OCI-LY7 (cell line): ENCODE data around the gene MIA3. TPM values are rescaled to one million over a fixed set of nuclear protein-coding genes. Genes with fewer than 3 reads are reported as not detected.
"Not testable (repeated sequence)": the region's sequence is repeated elsewhere in the genome, so short reads cannot be mapped to it uniquely, and the experiment has no call there.

Experiments used
- BruUV-seq: library from RNA; stranded (reverse); fragments of 400-500 nt; replicated peaks from 2 replicates; lab custom pipeline; 2021; lab: Mats Ljungman, UMichigan
- CTCF ChIA-PET: fragments of 300-600 bp; sonication (Branson Sonifier 250); formaldehyde crosslinking; loops from one replicate; lab custom pipeline; 2022; ENCODE audit warnings: antibody characterized with exemption; ENCODE audit not compliant: unreplicated experiment; lab: Charles Lee
- POLR2A ChIA-PET: fragments of 300-600 bp; sonication (Branson Sonifier 250); formaldehyde crosslinking; loops from one replicate; lab custom pipeline; 2022; ENCODE audit warnings: antibody characterized with exemption; lab: Charles Lee
- DNase-seq: peaks from one replicate; pipeline ENCODE4 v3.0.0-alpha.2; 2015; ENCODE audit warnings: low spot score
- H2AFZ ChIP-seq: fragments of 200-600 bp; sonication (generic), shearing (Covaris generic); 2 replicates; pipeline ENCODE4 v1.6.1; 2014; ENCODE audit warnings: mild to moderate bottlenecking, antibody characterized with exemption, low read length, moderate library complexity
- H3K27ac ChIP-seq: fragments of 200-600 bp; sonication (generic); 2 replicates; pipeline ENCODE4 v1.5.1; 2014; ENCODE audit warnings: mixed run types, low read depth, mild to moderate bottlenecking, moderate library complexity, low read length, inconsistent platforms; ENCODE audit not compliant: poor library complexity, severe bottlenecking
- H3K36me3 ChIP-seq: fragments of 200-600 bp; sonication (generic); 2 replicates; pipeline ENCODE4 v1.6.1; 2014; ENCODE audit warnings: mild to moderate bottlenecking, antibody characterized with exemption, low read length, moderate library complexity, mixed read lengths; ENCODE audit not compliant: insufficient read depth
- H3K4me1 ChIP-seq: fragments of 200-600 bp; sonication (generic); 2 replicates; pipeline ENCODE4 v1.5.1; 2014; ENCODE audit warnings: mild to moderate bottlenecking, low read length; ENCODE audit not compliant: insufficient read depth, poor library complexity, severe bottlenecking
- H3K4me2 ChIP-seq: fragments of 200-600 bp; sonication (generic); 2 replicates; pipeline ENCODE4 v1.6.1; 2014; ENCODE audit warnings: mild to moderate bottlenecking, low read length
- H3K4me3 ChIP-seq: fragments of 200-600 bp; sonication (generic); 2 replicates; pipeline ENCODE4 v1.5.1; 2014; ENCODE audit warnings: mild to moderate bottlenecking, low read depth, low read length; ENCODE audit not compliant: poor library complexity, severe bottlenecking
- H3K79me2 ChIP-seq: fragments of 200-600 bp; sonication (generic); 2 replicates; pipeline ENCODE4 v1.6.1; 2016; ENCODE audit warnings: low read depth, mild to moderate bottlenecking, low read length, moderate library complexity, mixed read lengths; ENCODE audit not compliant: insufficient read depth
- H3K9me2 ChIP-seq: fragments of 200-600 bp; sonication (generic); 2 replicates; pipeline ENCODE4 v1.6.1; 2016; ENCODE audit warnings: mild to moderate bottlenecking, low read length, mixed read lengths; ENCODE audit not compliant: insufficient read depth
- H3K9me3 ChIP-seq: fragments of 200-600 bp; sonication (generic); 2 replicates; pipeline ENCODE4 v1.6.1; 2014; ENCODE audit warnings: mild to moderate bottlenecking, mixed run types, low read length, mixed read lengths
- H4K20me1 ChIP-seq: fragments of 200-600 bp; sonication (generic); 2 replicates; pipeline ENCODE4 v1.6.1; 2014; ENCODE audit warnings: mild to moderate bottlenecking, antibody characterized with exemption, low read length, moderate library complexity, mixed read lengths; ENCODE audit not compliant: insufficient read depth
- EZH2phosphoT487 ChIP-seq: fragments of 200-600 bp; sonication (generic); IDR thresholded peaks from 2 replicates; pipeline ENCODE4 v1.6.1; 2018; ENCODE audit warnings: low read depth, borderline replicate concordance, mild to moderate bottlenecking, mixed run types, antibody characterized with exemption, low read length, moderate library complexity, mixed read lengths
- intact Hi-C: fragments of 100-400 bp; cut with micrococcal nuclease; formaldehyde crosslinking; loops from one replicate; pipeline ENCODE4 v1.10.0; 2022; ENCODE audit not compliant: unreplicated experiment
- total RNA-seq, 2 experiments: library from RNA; depleted of rRNA in 1 of 2; stranded (reverse); fragments of >200 nt in 1 of 2; shearing (Covaris generic) in 1 of 2; gene quantifications; 2 replicates each; pipeline ENCODE4 v1.2.3, GENCODE V29; 2014 to 2022
- TF ChIP-seq, protein P1 (sequence below): fragments of 200-600 bp; sonication (generic); conservative IDR thresholded peaks from 2 replicates; pipeline ENCODE4 v1.5.1; 2014; ENCODE audit warnings: mild to moderate bottlenecking, antibody characterized with exemption, low read length, moderate library complexity, mixed read lengths

MIA3 gene
- total RNA-seq, 2 experiments from 2014 or later, result 23.5 to 57.1 TPM

DNA sequence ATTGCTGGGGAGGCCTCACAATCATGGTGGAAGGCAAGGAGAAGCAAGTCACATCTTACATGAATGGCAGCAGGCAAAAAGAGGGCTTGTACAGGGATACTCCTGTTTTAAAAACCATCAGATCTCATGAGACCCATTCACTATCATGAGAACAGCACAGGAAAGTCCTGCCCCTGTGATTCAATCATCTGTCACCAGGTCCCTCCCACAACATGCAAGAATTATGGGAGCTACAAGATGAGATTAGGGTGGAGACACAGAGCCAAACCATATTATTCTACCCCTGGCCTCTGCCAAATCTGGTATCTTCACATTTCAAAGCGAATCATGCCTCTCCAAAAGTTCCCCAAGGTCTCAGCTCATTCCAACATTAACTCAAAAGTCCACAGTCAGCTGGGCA is 11.1 kb upstream of the MIA3 start:
- H3K9me2 ChIP-seq, result no peaks in the 10 kb centered on the region
- H4K20me1 ChIP-seq, result no peaks in the 10 kb centered on the region
- H3K9me3 ChIP-seq, result no peaks in the 10 kb centered on the region
- H3K79me2 ChIP-seq, result no peaks in the 10 kb centered on the region
- ChIA-PET CTCF (interaction anchor here (0.6 kb wide), 1 partner anchor 17 kb away, joined by 4 read pairs; the partner anchor contains the start of gene TAF1A), POLR2A (interaction anchor here (0.7 to 1.0 kb wide), 2 partner anchors 13 to 35 kb away, joined by 3 to 4 read pairs; no protein-coding TSS in a partner anchor)
- no peaks in the 10 kb centered on the region for H3K4me1 ChIP-seq
- BruUV-seq, result no TSS peak
- intact Hi-C loops, result no loop called here
- H3K36me3 ChIP-seq, result no peaks in the 10 kb centered on the region
- no peak overlapping the region for H3K4me2 ChIP-seq
- DNase-seq, result no peak
- H2AFZ ChIP-seq, result no peak overlapping the region
- H3K27ac ChIP-seq, result no peak overlapping the region
- no peak overlapping the region for H3K4me3 ChIP-seq
- TF ChIP-seq, protein P1, sequence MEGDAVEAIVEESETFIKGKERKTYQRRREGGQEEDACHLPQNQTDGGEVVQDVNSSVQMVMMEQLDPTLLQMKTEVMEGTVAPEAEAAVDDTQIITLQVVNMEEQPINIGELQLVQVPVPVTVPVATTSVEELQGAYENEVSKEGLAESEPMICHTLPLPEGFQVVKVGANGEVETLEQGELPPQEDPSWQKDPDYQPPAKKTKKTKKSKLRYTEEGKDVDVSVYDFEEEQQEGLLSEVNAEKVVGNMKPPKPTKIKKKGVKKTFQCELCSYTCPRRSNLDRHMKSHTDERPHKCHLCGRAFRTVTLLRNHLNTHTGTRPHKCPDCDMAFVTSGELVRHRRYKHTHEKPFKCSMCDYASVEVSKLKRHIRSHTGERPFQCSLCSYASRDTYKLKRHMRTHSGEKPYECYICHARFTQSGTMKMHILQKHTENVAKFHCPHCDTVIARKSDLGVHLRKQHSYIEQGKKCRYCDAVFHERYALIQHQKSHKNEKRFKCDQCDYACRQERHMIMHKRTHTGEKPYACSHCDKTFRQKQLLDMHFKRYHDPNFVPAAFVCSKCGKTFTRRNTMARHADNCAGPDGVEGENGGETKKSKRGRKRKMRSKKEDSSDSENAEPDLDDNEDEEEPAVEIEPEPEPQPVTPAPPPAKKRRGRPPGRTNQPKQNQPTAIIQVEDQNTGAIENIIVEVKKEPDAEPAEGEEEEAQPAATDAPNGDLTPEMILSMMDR, result no peak
- no peak for TF ChIP-seq EZH2phosphoT487

DNA sequence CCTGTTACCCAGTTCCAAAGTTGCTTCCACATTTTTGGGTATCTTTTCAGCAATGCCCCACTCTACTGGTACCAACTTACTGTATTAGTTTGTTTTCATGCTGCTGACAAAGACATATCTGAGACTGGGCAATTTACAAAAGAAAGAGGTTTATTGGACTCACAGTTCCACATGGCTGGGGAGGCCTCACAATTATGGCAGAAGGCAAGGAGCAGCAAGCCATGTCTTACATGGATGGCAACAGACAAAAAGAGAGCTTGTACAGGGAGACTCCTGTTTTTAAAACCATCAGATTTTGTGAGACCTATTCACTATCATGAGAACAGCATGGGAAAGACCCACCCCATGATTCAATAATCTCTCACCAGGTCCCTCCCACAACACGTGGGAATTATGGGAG is 8.8 kb upstream of the MIA3 start:
- POLR2A ChIA-PET, result interaction anchor here (0.6 to 1.1 kb wide), 2 partner anchors 20 to 51 kb away, joined by 4 to 6 read pairs; partner anchors contain the start of gene TAF1A
- BruUV-seq, H3K79me2 ChIP-seq, H3K27ac ChIP-seq, H3K9me3 ChIP-seq, H2AFZ ChIP-seq, H3K4me2 ChIP-seq, H3K4me3 ChIP-seq, H3K4me1 ChIP-seq, DNase-seq, H3K9me2 ChIP-seq, intact Hi-C loops, CTCF ChIA-PET, H4K20me1 ChIP-seq, H3K36me3 ChIP-seq: not testable (repeated sequence)

DNA sequence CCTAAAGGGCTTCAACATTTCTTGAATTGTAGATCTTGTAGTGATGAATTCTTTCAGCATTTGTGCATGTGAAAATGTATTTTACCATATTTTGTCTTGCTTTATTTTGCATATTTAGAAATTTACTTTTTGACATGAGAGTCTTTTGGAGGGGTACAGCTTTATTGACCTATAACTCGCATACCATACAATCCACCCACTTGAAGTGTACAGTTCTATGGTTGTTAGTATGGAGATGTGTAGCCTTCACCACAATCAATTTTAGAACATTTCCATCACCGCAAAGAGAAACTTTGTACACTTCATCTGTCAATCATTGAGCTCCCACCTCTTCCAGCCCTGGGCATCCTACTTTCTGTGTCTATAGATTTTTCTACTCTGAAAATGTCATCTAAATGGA is 7.2 kb upstream of the MIA3 start:
- TF ChIP-seq, protein P1, result no peak
- no peak for TF ChIP-seq EZH2phosphoT487
- Histone ChIP-seq H3K4me2 (no peak overlapping the region), H3K36me3 (no peaks in the 10 kb centered on the region), H3K9me2 (no peaks in the 10 kb centered on the region), H4K20me1 (no peaks in the 10 kb centered on the region), H3K9me3 (no peaks in the 10 kb centered on the region), H3K4me3 (no peak overlapping the region), H2AFZ (no peak overlapping the region), H3K79me2 (no peaks in the 10 kb centered on the region), H3K27ac (no peak overlapping the region), H3K4me1 (no peaks in the 10 kb centered on the region)
- intact Hi-C loops, result no loop called here
- POLR2A ChIA-PET, result interaction anchor here (0.7 to 1.0 kb wide), 2 partner anchors 10 to 14 kb away, joined by 3 read pairs; no protein-coding TSS in a partner anchor
- BruUV-seq, result no TSS peak
- no peak for DNase-seq
- CTCF ChIA-PET, result no interaction called here
